Measurements from ENCODE around the gene UBE2D2.
A peak's percentile ranks its signal among the peaks of the same experiment; 100 is the strongest.

The UBE2D2 gene

DNA sequence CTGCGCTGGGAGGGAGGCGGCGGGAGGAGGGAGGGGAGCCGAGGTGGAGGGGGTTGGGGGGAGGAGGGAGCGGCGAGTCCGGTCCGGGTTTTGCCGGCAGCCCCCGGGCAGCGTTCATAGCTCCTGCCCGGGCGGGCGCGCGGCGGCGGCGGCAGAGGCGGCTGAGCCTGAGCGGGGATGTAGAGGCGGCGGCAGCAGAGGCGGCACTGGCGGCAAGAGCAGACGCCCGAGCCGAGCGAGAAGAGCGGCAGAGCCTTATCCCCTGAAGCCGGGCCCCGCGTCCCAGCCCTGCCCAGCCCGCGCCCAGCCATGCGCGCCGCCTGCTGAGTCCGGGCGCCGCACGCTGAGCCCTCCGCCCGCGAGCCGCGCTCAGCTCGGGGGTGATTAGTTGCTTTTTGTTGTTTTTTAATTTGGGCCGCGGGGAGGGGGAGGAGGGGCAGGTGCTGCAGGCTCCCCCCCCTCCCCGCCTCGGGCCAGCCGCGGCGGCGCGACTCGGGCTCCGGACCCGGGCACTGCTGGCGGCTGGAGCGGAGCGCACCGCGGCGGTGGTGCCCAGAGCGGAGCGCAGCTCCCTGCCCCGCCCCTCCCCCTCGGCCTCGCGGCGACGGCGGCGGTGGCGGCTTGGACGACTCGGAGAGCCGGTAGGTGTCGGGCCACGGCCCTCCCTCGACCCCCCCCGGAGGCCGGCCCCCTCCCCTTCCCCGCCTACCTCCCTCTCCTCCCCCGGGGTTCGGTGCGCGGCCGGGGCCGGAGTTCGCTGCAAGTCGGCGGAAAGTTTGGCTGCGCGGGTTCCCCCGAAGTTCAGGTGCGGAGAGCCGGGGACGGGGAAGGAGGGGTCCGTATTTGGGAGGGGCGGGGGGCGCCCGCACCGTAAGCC is 87.3 kb downstream of the UBE2D2 start, which contains the start of gene CXXC5:
Gene CXXC5, plus strand, starts transcription at position 145 of the 877 bp plus-strand sequence. CDS start 32,175 bp downstream, outside the sequence.
- peak; percentile 60 for DNase-seq

DNA sequence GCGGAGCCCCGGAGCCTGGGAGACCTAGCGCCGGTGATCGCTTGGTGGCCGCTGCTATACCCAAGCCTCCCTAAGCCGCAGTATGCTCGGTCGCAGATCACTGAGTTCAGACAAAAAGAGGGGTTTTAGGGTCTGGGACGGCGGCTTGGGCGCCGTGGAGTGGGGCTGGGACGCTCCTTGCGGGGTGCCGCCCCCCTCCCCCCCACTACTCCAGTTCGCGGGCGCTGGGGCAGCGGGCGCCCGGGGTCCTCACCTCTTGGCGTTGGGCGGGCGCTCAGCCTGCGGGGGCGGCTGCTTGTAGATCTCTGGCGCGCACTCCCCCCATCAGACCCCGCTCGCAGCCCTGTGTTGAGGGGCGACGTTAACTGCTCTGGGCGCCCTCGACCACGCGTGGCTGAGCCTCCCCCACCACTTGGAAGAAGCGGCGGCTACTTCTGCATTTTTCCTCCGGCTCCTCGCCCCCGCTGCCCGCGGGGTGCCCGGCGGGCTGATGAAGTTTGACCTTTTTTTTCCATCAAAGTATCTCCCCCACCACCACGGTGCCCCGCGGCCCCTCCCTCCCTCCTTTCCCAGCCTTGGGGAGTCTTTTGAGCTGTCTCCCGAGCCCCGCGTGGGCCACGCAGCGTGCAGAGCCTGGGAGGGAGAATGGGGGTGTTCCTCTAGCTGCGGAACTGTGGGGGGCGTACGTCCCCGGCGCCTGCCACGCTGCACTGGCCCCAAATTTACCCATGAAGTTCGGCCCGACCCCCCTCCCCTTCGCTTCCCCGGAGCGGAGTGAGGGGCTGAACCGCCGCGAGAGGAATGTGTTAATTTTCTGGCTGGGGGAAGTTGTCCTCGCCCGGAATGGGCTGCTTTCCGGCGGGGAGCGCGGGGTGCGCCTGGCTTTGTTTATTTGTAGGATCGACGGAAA is 88.2 kb downstream of the UBE2D2 start:
- DNase-seq: no peak

DNA sequence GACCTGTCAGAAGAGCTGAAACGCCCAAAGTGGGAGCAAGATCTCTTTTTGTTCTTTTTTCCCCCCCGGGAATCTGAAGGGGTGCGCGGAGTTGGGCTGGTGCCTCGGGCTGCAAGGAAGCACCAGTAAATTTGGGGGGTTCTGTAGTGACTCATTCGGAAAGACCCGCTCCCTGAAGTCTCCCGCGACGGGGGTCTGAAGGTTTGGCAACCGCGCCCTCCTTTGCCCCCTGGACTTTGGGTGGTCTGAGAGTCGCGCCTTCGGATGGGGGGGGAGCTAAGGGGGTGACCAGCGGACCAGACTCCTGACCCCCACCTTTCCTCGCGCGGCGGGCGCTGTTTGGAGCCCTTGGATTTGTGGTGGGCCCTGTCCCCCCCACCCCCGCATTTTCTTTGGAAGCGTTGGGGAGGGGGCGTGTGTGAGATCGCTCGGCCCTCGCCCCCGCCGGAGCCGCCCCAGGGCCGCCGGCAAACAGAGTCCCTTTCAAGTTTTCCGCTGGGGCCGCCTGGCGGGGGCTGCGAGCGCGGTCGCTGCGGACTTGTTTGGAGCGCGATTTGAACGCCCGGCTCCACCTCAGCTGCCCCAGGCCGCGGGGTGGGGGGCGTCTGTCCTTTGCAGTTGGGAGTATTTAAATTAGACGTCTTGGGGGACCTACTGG is 89.0 kb downstream of the UBE2D2 start:
- DNase-seq: no peak

DNA sequence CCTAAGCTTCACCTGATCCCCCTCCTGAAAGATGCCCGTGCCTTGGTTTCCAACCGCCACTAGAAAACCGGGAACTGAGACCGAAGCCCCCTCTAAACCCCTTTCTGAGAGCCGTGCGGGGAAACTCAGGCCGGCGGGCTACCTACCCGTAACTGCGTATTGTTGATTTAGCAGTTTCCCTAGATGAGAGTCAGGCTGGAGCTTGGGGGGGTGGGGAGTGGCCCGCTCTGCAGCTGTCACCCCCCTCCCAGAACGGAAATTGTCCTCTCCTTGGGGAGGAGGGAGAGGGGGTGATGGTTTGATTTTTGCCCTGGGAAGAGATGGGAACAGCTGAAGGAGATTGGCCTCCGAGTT is 89.5 kb downstream of the UBE2D2 start:
- DNase-seq: no peak

DNA sequence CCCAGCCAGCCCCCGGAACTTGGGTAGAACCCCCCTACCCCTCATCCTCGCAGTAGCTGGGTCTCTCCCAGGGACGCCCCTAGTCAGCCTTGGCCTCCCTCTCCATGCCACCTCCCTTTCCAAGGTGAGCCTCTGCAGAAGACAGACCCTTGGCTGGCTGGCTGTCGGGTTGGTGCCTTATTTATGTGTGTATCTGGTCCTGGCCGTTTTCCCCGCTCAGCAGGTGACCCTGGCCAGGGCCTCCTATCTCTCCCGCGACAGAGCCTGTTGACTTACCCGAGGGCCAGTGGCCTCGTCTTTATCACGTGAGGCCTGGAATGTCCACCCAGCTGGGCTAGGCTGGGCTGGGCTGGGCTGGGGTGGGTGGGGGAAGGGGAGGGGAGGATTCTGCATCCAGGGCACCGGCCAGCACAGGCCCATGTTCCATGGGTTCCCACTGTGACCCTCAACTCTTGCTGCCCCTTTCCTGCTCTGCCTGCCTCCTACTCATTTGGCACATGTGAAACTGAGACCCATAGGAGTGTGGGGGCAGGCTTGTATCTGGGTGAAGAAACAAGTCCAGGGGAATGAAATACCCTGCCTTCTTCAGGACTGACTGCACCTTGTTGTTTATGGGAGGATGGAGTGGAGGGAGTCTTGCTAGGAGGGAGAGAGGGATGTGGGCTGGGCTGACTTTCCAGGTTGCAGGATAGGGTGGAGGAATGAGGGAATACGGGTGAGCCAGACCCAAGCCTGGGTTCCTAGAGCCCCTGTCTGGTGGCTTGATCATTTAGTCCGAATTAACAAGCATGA is 90.1 kb downstream of the UBE2D2 start:
- no peak for DNase-seq

DNA sequence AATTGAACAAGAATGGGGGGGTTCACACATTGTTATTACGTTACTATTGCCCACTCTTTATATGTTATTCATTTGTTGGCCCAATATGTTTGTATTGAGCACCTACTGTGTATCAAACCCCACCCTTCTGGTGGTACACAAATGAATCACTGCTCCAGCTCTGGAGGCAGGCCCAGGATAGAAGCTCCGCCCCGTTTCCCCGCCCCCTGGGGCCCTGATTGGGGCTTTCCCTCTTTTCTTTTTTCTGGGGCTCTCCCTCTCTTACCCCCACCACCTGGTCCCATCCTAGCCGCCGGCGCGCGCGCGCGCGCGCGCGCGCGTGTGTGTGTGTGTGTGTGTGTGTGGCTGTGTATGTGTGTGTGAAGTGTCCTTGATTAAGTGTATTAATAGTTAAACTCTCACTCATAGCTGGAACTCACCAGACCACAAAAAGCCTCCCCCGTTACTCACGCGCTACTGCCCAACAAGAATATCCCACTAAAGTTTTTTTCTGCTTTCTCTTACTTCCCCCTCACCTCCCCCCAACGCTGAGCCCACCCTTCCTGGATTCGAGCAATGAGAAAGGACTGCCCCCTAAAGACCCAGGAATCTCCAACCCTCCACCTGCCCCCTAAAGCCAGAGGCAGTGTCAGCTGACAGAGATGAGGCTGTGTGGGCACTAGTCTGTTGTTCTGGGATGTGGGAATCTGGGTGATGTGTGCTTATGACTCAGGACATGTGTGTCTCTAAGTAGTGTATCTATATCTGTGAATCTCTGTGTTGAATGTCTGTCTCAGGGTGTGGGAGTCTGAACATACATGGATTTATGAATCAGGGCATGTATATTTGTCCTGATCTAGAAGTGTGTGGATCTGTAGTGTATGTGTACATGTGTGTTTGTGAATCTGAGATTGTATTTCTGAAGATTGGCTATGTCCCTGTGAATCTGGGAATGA is 91.0 kb downstream of the UBE2D2 start:
- peak; percentile 78 for DNase-seq

DNA sequence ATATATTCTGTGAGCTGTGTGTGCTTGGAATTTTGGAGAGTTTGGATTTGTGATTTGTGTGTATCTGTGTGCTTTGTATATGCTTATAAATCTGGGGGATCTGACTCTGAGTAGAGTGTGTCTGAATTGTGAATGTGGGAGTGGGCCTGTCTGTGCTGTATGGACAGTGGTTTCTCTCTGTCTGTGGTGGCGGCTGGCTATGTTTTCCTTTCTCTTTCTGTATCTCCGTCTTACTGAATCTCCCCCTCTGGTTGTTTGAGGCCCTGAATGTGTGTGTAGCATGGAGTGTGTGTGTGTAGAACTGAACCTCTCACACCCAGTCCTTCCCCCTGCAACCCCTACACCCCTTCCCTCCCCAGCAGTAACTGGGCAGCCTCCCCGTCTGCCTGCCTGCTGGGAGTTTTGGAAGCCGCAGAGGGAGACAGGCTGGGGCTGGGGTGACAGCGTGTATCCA is 91.7 kb downstream of the UBE2D2 start:
- no peak for DNase-seq

DNA sequence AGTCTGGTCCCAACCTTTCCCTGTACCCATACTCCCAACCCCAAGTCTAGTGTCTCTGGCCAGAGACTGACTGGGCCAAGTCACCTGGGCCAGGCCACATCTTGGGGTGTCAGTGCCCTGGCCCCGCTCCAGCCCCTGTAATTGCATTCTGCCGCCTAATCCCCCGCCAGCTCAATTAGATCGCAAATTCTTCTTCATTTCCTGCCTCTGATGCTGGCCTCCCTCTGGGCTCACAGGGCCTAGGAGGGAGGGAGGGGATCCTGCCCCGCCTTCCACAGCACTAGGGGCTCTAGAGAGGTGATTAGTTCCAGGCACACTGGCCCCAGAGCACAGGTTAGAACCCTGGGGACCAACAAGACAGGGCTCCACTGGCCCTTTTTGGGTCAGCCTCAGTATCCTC is 92.5 kb downstream of the UBE2D2 start:
- DNase-seq: no peak

DNA sequence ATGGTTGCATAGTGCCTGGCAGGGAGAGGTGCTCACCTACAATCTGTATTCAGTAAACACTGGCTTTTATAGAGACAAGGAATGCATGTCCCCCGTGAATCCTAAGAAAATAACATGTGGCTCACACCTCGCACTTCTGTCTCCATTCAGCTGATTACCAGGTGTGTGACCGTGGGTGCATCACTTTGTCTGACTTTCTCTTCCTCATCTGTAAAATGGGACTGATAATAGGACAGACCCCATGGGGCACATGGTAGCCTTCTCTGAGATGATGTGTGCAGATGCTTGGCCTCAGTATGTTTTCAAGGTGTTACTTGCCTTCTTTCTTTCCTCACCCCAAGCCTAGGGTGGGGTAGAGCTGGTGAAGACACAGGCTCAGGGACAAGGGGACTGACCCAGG is 93.3 kb downstream of the UBE2D2 start:
- no peak for DNase-seq

DNA sequence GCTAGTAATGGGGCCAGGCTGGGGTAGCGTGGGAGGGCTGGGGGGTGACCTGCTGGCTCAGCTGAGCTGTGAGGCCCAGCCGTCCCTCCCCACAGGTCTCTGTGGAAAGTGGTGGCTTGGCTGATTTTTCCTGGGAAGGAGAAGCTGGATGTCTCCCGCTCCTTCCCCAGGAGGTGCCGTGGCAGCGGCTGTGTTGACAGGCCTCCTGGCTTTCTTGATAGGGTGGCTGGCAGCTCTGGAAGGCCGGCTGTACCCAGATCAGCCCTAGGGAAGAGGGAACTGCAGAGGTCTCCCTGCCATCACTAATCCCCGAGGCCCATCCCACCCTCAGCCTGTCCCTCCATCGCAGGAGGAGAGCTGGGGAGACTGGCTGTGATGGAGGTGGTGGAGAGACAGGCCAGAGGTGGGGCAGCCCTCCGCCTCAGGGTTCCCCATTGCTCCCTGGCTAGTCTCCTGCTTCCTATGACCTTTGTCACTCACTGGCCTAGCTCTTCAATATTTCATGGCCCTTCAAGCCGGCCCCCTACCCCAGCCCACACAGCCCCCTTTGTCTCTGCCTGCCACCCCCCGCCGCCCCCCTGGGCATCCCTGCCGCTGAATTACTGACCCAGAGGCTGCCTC is 93.8 kb downstream of the UBE2D2 start:
- DNase-seq: no peak

DNA sequence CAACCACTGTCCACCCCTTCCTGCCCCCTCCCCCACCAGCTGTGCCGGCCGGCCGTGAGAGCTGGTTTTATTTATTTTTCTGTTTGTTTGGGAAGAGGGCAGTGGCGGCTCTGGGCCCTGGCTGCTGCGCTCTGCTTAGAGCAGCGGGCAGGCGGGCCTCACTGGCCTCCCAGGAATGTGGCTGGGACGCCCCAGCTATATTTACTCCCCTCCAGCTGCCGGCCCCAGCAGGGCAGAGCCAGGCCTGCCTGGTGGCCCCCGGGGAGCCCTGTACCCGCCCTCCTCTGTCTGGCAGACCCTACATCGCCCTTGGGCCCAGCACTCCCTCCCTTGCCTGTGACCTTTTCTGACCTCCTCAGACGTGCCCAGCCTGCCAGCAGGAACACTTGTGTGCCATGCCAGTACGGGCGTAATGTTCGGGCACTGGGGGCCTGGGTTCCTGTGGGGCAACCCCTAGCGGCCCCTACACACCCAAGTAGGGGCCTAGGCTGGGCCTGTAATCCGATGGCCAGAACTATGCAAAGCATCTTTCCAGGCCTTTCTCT is 94.7 kb downstream of the UBE2D2 start:
- DNase-seq: no peak

DNA sequence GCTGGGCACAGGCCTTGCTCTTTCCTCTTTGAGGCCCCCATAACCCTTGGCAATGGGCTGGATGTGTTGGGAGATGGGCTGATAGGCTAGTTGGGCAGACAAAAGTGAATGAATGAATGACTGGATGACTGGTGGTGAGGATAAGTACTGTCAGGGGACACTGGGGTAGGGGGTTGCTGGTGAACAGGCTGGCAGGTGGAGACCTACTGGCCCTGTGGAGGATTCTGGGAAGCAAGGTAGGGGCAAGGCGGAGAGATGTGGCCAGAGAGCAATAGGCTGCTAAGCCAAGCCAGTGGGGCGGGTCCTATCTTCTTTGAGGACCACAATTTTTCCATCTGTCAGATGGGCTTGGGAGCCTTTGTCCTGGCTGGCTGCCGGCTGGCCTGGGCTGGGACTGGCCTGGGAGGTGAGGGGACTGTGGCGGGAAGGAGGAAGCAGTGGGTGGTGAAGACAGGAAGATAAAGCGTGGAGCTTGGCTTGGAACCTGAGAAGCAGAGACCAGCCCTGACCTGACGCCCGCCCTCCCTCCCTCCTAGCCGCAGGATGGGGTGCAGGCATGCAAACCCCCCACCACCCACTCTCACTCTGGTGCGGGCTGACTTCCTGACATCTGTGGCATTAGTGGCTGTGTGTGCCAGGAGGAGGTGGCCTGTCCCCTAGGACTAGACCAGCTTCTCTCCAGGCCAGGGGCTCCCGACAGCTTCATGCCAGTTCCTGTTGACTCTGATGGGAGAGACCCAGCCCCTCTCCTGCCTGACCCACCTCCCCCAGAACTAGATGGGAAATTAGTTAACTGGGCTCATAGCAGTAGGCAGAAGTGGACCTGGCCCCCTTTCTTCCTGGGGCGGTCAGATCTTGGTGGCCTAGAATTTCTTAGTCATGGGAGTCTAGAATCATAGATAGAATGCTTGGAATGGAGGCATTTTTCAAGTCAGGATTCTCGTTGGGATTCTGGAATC is 96.5 kb downstream of the UBE2D2 start:
- DNase-seq: no peak

DNA sequence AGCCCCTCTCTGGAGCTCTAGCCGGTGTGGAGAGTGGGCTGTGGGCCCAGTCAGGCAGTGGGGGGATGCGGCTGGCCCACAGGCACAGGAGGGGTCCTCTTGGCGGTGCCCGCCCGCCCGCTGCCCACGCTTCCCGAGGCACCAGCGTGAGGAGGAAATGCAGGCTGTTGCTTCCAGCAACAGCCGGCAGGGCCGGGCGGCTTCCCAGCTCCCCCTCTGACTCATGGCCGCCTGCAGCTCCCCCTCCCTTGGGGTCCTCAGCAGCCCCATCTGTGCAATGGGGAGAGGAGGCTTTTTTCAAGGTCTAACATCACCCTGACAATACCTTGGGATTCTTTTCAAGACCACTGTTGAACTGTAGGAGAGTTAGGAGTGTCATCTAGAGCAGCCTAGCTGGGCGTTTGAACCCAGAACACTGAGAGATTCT is 97.4 kb downstream of the UBE2D2 start:
- no peak for DNase-seq

DNA sequence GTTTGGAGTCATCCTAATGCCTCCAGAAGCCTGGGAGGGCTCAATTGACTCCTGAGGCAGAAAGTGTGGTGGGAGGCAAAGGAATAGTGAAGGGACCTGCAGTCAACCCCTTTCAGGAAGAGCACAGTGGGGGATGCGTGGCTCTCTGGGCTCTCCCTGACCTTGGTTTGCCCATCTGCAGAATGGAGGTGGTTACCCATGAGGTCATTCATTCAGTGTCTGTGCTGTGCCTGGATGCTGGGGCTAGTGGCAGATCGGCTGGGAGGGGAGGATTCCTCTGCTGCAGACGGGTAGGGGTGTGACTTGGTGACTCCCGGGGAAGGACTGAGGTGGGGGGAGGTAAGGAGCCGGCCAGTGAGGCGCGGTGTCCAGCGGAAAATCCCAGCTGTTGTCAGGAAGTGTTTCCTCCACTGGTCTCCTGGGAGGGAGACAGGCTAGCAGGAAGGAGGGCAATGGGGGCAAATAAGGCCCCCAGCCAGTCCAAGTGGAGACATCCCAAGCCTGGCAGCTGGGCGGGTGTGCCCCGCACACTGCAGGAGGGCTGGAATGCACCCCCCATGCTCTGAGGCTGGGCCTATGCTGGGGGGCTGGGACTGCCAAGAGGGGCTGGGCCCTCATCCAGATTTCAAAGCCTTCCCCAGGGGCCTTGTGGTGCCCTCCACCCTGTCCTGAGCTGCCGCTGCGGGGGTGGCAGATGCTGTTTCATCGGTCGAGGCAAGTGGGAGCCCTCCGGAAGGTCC is 98.0 kb downstream of the UBE2D2 start:
- DNase-seq: no peak

DNA sequence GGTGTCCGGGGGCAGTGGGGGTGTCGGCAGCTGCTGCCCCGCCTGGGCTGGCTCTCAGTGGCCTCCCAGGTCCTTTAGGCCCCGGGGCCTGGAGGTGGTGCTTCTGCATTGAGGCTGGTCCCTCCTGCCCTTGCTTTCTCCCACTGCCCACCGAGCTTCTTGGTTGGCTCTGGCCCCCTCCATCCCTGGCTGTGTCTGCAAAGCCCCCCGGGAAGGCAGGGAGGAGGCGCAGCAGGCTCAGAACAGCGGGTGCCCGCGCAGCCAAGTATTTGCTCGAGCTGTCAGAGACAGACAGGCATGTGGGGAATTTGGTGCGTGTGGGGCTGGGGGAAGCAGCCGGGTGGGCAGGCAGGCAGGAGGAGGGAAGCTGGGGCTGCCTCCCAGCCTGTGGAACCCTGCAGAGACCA is 98.6 kb downstream of the UBE2D2 start:
- DNase-seq: no peak

DNA sequence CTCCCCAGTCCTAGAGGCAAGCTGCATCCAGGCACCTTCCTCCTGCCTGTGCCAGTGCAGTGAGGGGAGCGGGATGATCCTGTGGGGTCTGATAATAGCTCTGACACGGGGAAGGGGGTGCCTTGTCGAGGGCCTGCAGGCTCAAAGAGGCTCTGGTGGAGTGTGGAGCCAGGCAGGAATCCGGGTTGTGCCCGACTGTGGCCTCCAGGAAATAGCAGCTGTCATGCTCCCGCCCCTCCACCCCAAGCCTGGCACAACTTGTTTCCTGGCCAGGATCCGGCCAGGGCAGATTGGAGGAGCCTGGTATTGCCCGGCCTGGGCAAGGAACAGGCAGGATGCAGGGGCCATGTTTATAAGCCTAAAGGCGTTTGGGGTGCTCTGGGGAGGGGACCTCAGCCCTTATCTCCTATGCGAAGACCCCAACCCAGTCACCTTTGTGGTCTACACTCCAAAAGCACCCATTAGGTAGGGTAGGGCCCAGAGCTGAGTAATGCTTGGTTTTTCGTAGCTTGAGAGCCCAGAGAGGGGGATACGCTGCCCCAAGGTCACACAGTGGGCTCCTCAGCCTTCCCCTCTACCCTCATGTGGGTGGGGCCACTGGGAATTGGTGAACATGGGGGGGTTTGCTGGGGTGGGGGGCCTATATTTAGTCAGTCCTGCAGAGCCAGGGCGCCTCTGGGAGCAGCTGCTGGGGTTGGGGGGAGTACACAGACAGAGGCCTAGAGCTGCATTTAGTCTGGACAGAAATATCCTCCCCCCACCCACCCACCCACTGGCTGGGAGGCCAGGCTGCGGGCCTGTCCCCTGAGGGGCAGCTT is 99.2 kb downstream of the UBE2D2 start:
- no peak for DNase-seq

Data from CD4-positive, alpha-beta T cell treated with Interleukin-12 subunit alpha and Interleukin-12 subunit beta, for 1 hour (primary cell).